ENCODE results near the gene IDH3G. TPM values are rescaled to one million over a fixed set of nuclear protein-coding genes. Genes with fewer than 3 reads are reported as not detected.

IDH3G gene
- total RNA-seq (10 to 100 TPM; 51.8 to 92.7 (median 68.7) TPM), polyA plus RNA-seq (10 to 100 TPM; 32.7 to 47.0 (median 41.3) TPM)
- long read RNA-seq, donor 1, partial matches to known transcripts = 0 of 11 reads
- long read RNA-seq, donor 1, other reads (novel, unspliced or antisense) = 11 of 11 reads
- long read RNA-seq, donor 2, partial matches to known transcripts = 503 of 513 reads
- long read RNA-seq, donor 2, other reads (novel, unspliced or antisense) = 10 of 513 reads

- peak; percentile 97 for DNase-seq
- H3K4me3 ChIP-seq = peak within 1 kb of the TSS; percentile 60 to 83 (median 66)
- TF ChIP-seq POLR2AphosphoS5 (IDR thresholded peaks at IDR 0.05) = peak; percentile 82 to 91 (median 83)
- TF ChIP-seq CTCF (IDR thresholded peaks at IDR 0.05 in 8 of 11, conservative IDR thresholded peaks at IDR 0.05 in 3 of 11) = peak in 7 of 11 experiments; percentile 16 to 60 (median 35)
- TF ChIP-seq POLR2A (IDR thresholded peaks at IDR 0.05) = no peak
- no peaks in the 10 kb centered on the region for H3K27me3 ChIP-seq (replicated peaks in 1 of 7)
- 0 to 37% (median 1%) methylated on average over 12 to 92 of the region's 92 CpGs for WGBS, 5 donors
- H3K4me1 ChIP-seq = peaks cover 5 to 57% (median 30%) of the 10 kb centered on the region in 6 donors
- intact Hi-C loops (cut with DNase I; ENCODE audit: low total_unique reads) = no loop called here
- H3K27ac ChIP-seq = peak within 1 kb of the TSS; percentile 82 to 98 (median 96)
- H3K9me3 ChIP-seq = peaks cover 0 to 22% (median 0%) of the 10 kb centered on the region in 8 donors
- peaks cover 0 to 65% (median 20%) of the 10 kb centered on the region in 6 donors for H3K36me3 ChIP-seq
These were observed at the start of gene IDH3G, which contains the start of gene SSR4 for GRCh38 chrX:153794018-153794896. Gene IDH3G, minus strand, starts transcription at chrX:153794375. Its CDS starts 49 bp downstream, at chrX:153794326. Gene SSR4, plus strand, starts transcription at chrX:153794668. Its CDS starts 20 bp downstream, at chrX:153794688.

- TF ChIP-seq POLR2A (IDR thresholded peaks at IDR 0.05) = no peak
- TF ChIP-seq CTCF (IDR thresholded peaks at IDR 0.05 in 8 of 11, conservative IDR thresholded peaks at IDR 0.05 in 3 of 11) = no peak
- TF ChIP-seq POLR2AphosphoS5 (IDR thresholded peaks at IDR 0.05) = no peak
- Histone ChIP-seq H3K27me3 (replicated peaks in 1 of 7) (peaks cover 0 to 29% (median 0%) of the 10 kb centered on the region in 7 donors), H3K4me3 (no peak overlapping the region), H3K4me1 (no peaks in the 10 kb centered on the region), H3K9me3 (no peaks in the 10 kb centered on the region), H3K27ac (no peak overlapping the region), H3K36me3 (no peaks in the 10 kb centered on the region)
- DNase-seq = no peak
- intact Hi-C loops (cut with DNase I; ENCODE audit: low total_unique reads) = no loop called here
- 84 to 96% (median 88%) methylated on average over 6 of the region's 6 CpGs for WGBS, 5 donors
These were observed 42.7 kb upstream of the IDH3G start for GRCh38 chrX:153836921-153837320.

GRCh38 chrX:153832728-153833127, 38.6 kb upstream of the IDH3G start:
- intact Hi-C loops (cut with DNase I; ENCODE audit: low total_unique reads) = no loop called here
- H3K4me1 ChIP-seq = peaks cover 0 to 26% (median 11%) of the 10 kb centered on the region in 6 donors
- H3K36me3 ChIP-seq = no peaks in the 10 kb centered on the region
- H3K9me3 ChIP-seq = peaks cover 0 to 5% (median 0%) of the 10 kb centered on the region in 8 donors
- DNase-seq = no peak
- no peak overlapping the region for H3K27ac ChIP-seq
- peaks cover 6 to 60% (median 29%) of the 10 kb centered on the region in 7 donors for H3K27me3 ChIP-seq (replicated peaks in 1 of 7)
- no peak overlapping the region for H3K4me3 ChIP-seq
- WGBS, 5 donors = 79 to 100% (median 92%) methylated on average over 1 to 10 of the region's 10 CpGs
- TF ChIP-seq CTCF (IDR thresholded peaks at IDR 0.05 in 8 of 11, conservative IDR thresholded peaks at IDR 0.05 in 3 of 11) (no peak), POLR2A (IDR thresholded peaks at IDR 0.05) (no peak), POLR2AphosphoS5 (IDR thresholded peaks at IDR 0.05) (no peak)

Measured in spleen (tissue), 13 donors.